Measurements from ENCODE around the gene LBX1. TPM values are rescaled to one million over a fixed set of nuclear protein-coding genes. Genes with fewer than 3 reads are reported as not detected.

Gene LBX1, protein sequence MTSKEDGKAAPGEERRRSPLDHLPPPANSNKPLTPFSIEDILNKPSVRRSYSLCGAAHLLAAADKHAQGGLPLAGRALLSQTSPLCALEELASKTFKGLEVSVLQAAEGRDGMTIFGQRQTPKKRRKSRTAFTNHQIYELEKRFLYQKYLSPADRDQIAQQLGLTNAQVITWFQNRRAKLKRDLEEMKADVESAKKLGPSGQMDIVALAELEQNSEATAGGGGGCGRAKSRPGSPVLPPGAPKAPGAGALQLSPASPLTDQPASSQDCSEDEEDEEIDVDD
- total RNA-seq (2012; rRNA removed) = not detected in 2 replicates

DNA sequence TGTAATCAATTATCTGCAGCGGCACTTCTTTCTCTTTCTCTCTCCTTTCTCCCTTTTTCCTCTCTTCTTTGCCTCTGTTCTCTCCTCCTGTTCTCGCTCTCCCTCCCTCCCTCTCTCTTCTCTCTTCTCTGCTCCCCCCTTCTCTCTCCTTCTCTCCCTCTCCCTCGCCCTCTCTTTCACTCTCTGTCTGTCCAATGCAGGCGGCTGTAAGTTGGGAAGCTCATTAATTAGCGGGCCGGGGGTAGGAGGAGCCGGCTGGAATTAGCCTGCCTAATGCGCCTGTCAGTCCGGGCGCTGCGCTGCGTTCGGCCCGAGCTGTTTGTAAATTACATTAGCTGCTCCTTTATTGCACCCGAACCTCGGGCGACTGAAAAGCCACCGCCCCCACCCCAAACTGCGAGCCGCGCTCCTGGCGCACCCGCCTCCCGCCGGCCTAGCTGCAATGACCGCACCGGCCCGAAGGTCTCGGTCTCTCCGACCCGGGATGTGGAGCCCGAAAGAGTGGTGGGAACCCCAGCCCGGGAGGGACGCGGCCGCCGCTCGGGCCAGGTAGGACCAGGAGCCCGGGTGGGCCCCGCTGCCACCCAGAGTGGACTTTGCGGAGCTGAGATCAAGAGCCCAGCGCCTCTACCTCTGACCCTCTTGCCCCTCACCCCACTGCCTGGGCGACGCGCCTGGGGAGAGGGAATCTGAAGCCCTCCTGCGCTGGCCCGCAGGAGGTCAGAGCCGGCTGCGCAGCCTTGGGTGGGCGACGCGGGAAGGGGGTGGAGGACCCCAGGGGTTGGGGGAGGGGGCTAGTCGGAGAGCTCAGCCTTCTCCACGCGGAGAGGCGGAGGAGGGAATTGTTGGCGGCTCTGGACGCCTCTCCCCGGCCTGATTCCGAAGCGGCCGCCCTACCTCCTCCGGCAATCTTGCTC, at the start of gene LBX1:
Gene LBX1, minus strand, starts transcription at position 198 of the 917 bp plus-strand sequence. CDS start 648 bp downstream, outside the sequence.
- peak within 1 kb of the TSS; percentile 44 for H3K9ac ChIP-seq (ENCODE audit: low read depth, low read length)
- peaks cover 33% of the 10 kb centered on the region for H3K4me1 ChIP-seq (ENCODE audit: control insufficient read depth, insufficient read depth, low read length)
- peak within 1 kb of the TSS; percentile 58 for H3K4me3 ChIP-seq (ENCODE audit: low read length)
- peaks cover 99% of the 10 kb centered on the region for H3K27me3 ChIP-seq (ENCODE audit: control insufficient read depth, insufficient read depth, low read length)
- no peaks in the 10 kb centered on the region for H3K36me3 ChIP-seq (ENCODE audit: insufficient read depth, low read length)
- H3K4me2 ChIP-seq (ENCODE audit: low read length) = peak within 1 kb of the TSS; percentile 81
- H3K9me3 ChIP-seq (replicated peaks; ENCODE audit: low read length) = no peaks in the 10 kb centered on the region

DNA sequence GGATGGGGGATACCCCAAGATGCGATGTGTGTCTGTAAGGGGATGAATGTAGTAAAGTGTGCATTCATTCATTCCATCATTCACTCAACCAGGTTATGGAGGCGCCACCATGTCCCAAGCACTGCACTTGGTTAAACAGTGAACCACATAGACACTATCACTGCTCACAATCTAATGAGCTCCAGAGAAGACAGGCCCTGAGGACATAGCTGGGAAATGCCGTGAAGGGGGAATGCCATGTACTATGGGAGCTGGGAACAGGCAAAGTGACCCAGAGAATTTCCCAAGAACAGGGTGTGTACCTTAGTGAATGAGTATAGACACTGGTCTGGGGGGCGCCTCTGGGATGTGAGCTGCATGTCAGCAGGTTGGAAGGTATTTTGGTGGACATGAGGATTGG, 44.5 kb upstream of the LBX1 start:
- no peak overlapping the region for H3K4me3 ChIP-seq (ENCODE audit: low read length)
- no peaks in the 10 kb centered on the region for H3K36me3 ChIP-seq (ENCODE audit: insufficient read depth, low read length)
- H3K4me1 ChIP-seq (ENCODE audit: control insufficient read depth, insufficient read depth, low read length) = no peaks in the 10 kb centered on the region
- no peak overlapping the region for H3K9ac ChIP-seq (ENCODE audit: low read depth, low read length)
- H3K4me2 ChIP-seq (ENCODE audit: low read length) = no peak overlapping the region
- no peaks in the 10 kb centered on the region for H3K9me3 ChIP-seq (replicated peaks; ENCODE audit: low read length)
- H3K27me3 ChIP-seq (ENCODE audit: control insufficient read depth, insufficient read depth, low read length) = peaks cover 30% of the 10 kb centered on the region

DNA sequence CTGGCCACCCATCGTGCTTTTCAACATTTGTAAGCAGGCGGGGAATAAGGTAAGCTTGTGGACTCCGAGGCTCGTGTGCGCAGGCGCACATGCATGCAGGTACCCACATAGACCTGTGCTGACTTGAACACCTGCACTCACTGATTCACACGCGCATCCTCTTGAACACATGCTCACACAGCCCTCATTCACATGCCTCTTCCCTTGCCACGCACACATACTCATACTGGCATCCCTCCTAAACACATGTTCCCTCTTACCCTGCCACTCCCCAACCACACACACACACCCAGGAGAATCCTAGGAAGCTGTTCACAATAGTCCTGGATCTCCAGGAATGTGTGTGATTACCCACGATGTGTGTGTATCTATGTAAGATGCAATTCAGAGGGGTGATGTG, 44.1 kb upstream of the LBX1 start:
- Histone ChIP-seq H3K36me3 (ENCODE audit: insufficient read depth, low read length) (no peaks in the 10 kb centered on the region), H3K4me2 (ENCODE audit: low read length) (no peak overlapping the region), H3K9ac (ENCODE audit: low read depth, low read length) (no peak overlapping the region), H3K4me3 (ENCODE audit: low read length) (no peak overlapping the region), H3K4me1 (ENCODE audit: control insufficient read depth, insufficient read depth, low read length) (no peaks in the 10 kb centered on the region), H3K9me3 (replicated peaks; ENCODE audit: low read length) (no peaks in the 10 kb centered on the region), H3K27me3 (ENCODE audit: control insufficient read depth, insufficient read depth, low read length) (peaks cover 32% of the 10 kb centered on the region)

DNA sequence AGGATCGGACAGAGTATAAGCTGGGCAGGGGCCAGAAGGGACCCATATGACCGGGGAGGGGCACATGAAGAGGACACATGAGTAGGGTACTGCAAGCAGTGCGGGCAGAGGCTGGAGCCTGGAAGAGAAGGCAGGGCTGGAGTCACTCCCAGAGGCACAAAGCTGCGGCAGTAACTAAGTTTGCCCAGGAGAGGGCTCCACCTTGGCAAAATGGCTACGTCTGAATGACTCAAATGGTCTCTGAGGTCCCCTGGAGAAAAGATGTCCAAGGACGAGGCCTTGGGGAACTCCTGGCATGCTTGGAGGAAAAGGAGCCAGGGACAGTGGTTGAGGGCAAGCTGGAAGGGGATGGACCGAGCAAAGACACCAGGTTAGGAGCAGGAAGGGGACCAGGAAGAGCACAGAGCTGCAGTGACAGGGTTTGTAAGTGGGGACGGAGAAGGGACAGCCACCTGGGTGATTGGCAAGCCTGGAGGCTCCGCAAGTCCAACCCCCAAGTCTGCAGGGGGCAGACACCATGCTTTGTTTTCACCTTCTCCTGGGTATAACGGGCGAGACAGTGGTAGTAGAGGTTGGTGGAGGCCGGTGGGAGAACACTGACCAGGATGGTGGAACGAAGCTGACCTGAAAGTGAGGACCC, 43.1 kb upstream of the LBX1 start:
- Histone ChIP-seq H3K4me1 (ENCODE audit: control insufficient read depth, insufficient read depth, low read length) (no peaks in the 10 kb centered on the region), H3K4me2 (ENCODE audit: low read length) (no peak overlapping the region), H3K9me3 (replicated peaks; ENCODE audit: low read length) (no peaks in the 10 kb centered on the region), H3K27me3 (ENCODE audit: control insufficient read depth, insufficient read depth, low read length) (peaks cover 36% of the 10 kb centered on the region), H3K4me3 (ENCODE audit: low read length) (no peak overlapping the region), H3K36me3 (ENCODE audit: insufficient read depth, low read length) (no peaks in the 10 kb centered on the region), H3K9ac (ENCODE audit: low read depth, low read length) (no peak overlapping the region)

DNA sequence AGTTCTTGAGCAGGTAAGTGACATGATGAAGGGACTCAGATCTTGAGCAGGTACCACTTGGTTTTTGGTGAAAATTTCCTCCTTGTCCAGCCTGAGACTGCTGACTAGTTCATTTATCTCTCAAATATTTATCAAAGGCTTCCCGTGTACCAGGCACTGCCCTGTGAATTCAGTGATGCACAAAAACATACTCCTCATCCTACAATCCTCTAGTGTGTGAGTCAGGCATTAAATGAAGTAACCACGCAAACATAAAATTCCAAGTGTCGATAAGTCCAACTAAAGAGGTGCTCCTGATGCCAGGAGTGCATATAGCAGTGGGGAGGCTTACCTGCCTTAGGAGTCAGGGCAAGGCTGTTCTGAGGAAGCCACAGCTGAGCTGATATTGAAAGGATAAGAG, 41.5 kb upstream of the LBX1 start:
- Histone ChIP-seq H3K36me3 (ENCODE audit: insufficient read depth, low read length) (no peaks in the 10 kb centered on the region), H3K9me3 (replicated peaks; ENCODE audit: low read length) (no peaks in the 10 kb centered on the region), H3K4me2 (ENCODE audit: low read length) (no peak overlapping the region), H3K9ac (ENCODE audit: low read depth, low read length) (no peak overlapping the region), H3K27me3 (ENCODE audit: control insufficient read depth, insufficient read depth, low read length) (peaks cover 26% of the 10 kb centered on the region), H3K4me1 (ENCODE audit: control insufficient read depth, insufficient read depth, low read length) (no peaks in the 10 kb centered on the region), H3K4me3 (ENCODE audit: low read length) (no peak overlapping the region)

DNA sequence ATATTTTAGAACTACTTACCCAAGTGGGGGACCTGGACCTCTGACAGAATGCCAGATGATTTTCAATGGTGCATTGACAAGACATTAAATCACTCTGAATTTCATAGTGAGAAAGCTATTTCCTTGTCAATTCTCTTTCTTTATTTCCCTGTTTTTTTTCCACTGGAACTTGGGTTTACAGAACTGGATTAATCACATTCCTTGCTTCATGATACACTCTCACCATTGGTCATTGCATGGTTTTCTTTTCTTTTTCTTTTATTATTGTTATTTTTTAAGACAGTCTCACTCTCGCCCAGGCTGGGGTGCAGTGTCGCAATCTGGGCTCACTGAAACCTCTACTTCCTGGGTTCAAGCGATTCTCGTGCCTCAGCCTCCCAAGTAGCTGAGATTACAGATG, 38.5 kb upstream of the LBX1 start:
- no peaks in the 10 kb centered on the region for H3K9me3 ChIP-seq (replicated peaks; ENCODE audit: low read length)
- no peak overlapping the region for H3K9ac ChIP-seq (ENCODE audit: low read depth, low read length)
- no peaks in the 10 kb centered on the region for H3K4me1 ChIP-seq (ENCODE audit: control insufficient read depth, insufficient read depth, low read length)
- H3K36me3 ChIP-seq (ENCODE audit: insufficient read depth, low read length) = no peaks in the 10 kb centered on the region
- no peak overlapping the region for H3K4me3 ChIP-seq (ENCODE audit: low read length)
- H3K4me2 ChIP-seq (ENCODE audit: low read length) = no peak overlapping the region
- peaks cover 43% of the 10 kb centered on the region for H3K27me3 ChIP-seq (ENCODE audit: control insufficient read depth, insufficient read depth, low read length)

DNA sequence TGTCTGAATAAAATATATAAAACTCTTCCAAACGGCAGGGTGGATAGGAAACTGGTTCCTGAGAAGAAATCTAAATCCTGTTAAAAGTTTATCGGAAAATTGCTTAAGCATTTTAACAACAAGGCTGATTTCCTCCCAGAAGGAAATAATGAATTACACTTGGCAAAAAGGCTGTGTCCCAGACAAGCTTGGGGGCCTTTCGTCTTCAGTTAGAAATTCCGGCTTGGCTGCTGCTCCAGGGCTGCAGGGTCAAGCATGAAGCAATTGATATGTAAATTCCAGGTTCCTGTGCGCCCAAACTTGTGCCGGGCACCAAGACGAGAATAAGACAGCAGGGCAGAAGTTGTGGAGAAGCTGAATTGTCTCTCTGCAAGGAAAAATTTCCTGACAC, 38.0 kb upstream of the LBX1 start:
- no peak overlapping the region for H3K4me2 ChIP-seq (ENCODE audit: low read length)

DNA sequence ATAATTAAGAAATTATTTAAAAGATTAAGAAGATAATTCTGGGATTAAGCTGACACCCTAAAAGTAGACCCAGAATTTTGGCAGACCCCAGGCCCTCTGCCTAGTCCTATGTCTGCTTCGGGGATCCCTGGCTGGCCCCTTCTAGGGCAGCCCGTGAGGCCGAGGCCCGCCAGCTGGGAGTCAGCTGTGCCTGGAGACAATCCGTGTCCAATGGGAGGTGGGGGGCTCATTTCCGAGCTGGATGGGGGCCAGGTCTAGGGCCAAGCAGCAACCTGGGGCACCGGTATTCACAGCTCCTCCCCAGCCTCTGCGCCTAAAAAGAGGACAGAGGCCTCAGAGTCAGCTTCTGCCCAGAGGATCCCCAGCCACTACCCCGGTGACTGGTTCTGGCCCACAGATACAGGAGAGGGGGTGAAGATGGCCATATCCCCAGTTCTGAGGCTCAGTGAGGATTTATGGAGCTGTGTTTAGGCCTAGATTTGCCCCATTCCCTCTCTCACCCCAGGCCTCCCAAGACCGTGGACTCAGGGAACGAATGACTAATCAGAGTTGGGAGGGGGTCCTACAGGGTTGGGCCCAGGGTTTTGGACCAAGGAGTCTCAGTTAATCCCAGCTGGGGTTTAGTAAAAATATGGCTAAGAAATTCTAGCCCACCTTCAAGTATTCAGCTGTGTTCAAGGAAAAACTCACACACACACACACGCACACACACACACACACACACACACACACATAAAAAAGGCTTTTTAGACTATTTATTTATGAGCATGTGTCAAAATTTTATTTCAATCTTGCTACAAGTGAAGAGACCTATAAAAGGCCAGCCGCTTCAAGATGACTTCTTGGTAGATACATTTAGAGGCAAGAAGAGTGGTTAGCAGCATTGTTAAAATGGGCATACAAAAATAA, 37.4 kb upstream of the LBX1 start:
- H3K27me3 ChIP-seq (ENCODE audit: control insufficient read depth, insufficient read depth, low read length) = peaks cover 42% of the 10 kb centered on the region

More for the DNA sequence above, 38.0 kb upstream of the LBX1 start:
- no peak overlapping the region for H3K4me3 ChIP-seq (ENCODE audit: low read length)
- H3K27me3 ChIP-seq (ENCODE audit: control insufficient read depth, insufficient read depth, low read length) = peaks cover 45% of the 10 kb centered on the region
- H3K36me3 ChIP-seq (ENCODE audit: insufficient read depth, low read length) = no peaks in the 10 kb centered on the region
- H3K9me3 ChIP-seq (replicated peaks; ENCODE audit: low read length) = no peaks in the 10 kb centered on the region
- no peak overlapping the region for H3K9ac ChIP-seq (ENCODE audit: low read depth, low read length)
- H3K4me1 ChIP-seq (ENCODE audit: control insufficient read depth, insufficient read depth, low read length) = no peaks in the 10 kb centered on the region

DNA sequence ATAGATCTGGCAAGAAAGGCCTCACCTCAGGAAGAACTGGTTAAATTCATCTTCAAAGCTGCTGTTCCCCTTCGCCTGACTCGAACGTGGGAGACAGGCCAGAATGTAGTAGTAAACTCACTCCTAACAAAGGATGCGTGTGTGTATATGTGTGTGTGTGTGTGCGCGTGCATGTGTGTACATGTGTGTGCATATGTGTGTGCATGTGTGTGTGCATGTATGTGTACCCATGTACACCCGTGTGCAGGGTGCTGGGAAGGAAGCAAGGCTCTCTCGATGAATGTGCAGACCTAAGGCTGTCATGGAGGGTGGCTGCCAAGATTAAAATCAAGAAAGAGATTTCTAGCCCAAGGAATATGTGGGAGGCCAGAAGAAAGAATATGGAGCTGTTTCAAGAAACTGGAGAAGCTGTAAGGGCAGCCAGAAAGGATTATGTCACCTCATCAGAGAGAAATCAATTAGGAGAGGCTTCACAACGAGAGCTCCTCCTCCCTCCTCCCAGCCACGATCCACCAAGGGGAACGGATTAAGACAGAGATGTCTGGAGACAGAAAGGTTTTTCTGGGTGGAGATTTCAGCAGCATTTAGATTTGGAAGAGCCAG, 34.0 kb upstream of the LBX1 start:
- H3K27me3 ChIP-seq (ENCODE audit: control insufficient read depth, insufficient read depth, low read length) = peaks cover 35% of the 10 kb centered on the region
- no peak overlapping the region for H3K9ac ChIP-seq (ENCODE audit: low read depth, low read length)
- H3K9me3 ChIP-seq (replicated peaks; ENCODE audit: low read length) = no peaks in the 10 kb centered on the region
- no peaks in the 10 kb centered on the region for H3K4me1 ChIP-seq (ENCODE audit: control insufficient read depth, insufficient read depth, low read length)
- no peaks in the 10 kb centered on the region for H3K36me3 ChIP-seq (ENCODE audit: insufficient read depth, low read length)
- H3K4me3 ChIP-seq (ENCODE audit: low read length) = no peak overlapping the region
- H3K4me2 ChIP-seq (ENCODE audit: low read length) = no peak overlapping the region

More for the DNA sequence above, 37.4 kb upstream of the LBX1 start:
- Histone ChIP-seq H3K4me1 (ENCODE audit: control insufficient read depth, insufficient read depth, low read length) (no peaks in the 10 kb centered on the region), H3K36me3 (ENCODE audit: insufficient read depth, low read length) (no peaks in the 10 kb centered on the region), H3K9me3 (replicated peaks; ENCODE audit: low read length) (no peaks in the 10 kb centered on the region), H3K9ac (ENCODE audit: low read depth, low read length) (no peak overlapping the region), H3K4me2 (ENCODE audit: low read length) (no peak overlapping the region), H3K4me3 (ENCODE audit: low read length) (no peak overlapping the region)

DNA sequence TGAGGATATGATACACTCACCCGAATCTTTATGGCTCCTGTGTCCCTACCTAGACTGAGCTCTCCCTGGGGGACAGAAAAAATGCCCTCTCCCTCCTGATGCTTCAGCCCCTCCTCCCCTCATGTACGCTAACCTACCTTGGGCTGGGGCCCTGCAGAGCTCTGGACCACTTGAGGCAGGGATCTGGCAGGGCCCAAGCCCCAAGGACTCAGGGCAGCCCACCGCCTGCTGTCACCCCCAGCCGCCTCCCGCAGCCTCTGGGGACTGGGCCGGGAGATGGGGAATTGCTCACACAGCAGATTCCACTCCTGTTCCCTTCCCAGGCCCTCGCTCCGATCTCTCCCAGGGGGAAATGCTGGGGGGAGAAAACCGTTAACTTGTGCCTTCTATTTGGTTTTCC, 32.9 kb upstream of the LBX1 start:
- H3K27me3 ChIP-seq (ENCODE audit: control insufficient read depth, insufficient read depth, low read length) = peaks cover 30% of the 10 kb centered on the region
- H3K4me1 ChIP-seq (ENCODE audit: control insufficient read depth, insufficient read depth, low read length) = no peaks in the 10 kb centered on the region
- no peak overlapping the region for H3K9ac ChIP-seq (ENCODE audit: low read depth, low read length)
- H3K9me3 ChIP-seq (replicated peaks; ENCODE audit: low read length) = peaks cover 3% of the 10 kb centered on the region
- H3K36me3 ChIP-seq (ENCODE audit: insufficient read depth, low read length) = no peaks in the 10 kb centered on the region
- H3K4me3 ChIP-seq (ENCODE audit: low read length) = no peak overlapping the region
- H3K4me2 ChIP-seq (ENCODE audit: low read length) = no peak overlapping the region
